ENCODE results near the gene POLR3K.

GRCh38 chr16:84718-85406 is 31.5 kb upstream of the POLR3K start:
- TF ChIP-seq CTCF (IDR thresholded peaks at IDR 0.05), result no peak
- TF ChIP-seq EP300 (IDR thresholded peaks at IDR 0.05), result peak in 1 of 2 donors; percentile 81
- TF ChIP-seq POLR2A (IDR thresholded peaks at IDR 0.05), result no peak
